Measurements from ENCODE around the gene SNUPN.
A peak's percentile ranks its signal among the peaks of the same experiment; 100 is the strongest.
"Not testable (repeated sequence)": the region's sequence is repeated elsewhere in the genome, so short reads cannot be mapped to it uniquely, and the experiment has no call there.

SNUPN gene

DNA sequence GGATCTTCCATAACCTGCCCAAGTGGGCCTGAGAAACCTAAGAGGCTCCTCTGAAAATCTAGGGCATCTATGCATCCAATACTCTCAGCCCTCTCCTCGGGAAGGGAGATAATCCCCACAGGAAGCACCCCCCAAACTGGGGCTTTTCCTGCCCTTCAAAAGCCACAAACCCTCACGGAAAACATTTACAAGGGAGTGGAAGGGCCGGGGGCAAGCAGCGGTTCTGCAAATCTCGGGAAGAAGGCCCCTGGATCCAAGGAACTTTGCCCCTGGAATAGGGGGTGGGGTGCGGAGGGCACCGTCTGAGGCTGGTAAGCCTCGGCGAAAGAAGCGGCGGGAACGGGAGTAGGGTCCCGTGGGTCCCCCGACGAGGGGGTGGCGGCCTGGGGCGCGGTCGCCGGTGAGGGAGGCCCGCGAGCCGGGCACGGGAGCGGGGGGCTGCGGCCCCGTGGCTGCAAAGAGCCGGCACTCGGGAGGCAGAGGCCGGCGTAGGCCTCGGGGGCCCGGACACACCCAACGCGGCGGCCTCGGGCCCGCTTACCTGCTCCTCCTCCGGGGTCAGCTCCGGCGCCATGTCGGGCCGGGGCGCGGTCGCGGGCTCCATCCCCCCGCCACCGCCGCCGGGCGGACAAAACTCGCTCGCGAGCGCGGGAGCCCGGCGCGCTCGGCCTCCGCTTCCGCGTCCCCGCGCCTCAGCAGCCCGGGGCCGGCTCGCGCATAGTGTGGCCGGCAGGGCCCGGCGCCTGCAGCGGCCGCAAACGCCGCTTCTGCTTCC is 47.2 kb downstream of the SNUPN start:
- DNase-seq = peak; percentile 15 to 21

- DNase-seq = no peak
Measured at GRCh38 chr15:75577401-75578172, 47.9 kb downstream of the SNUPN start.

DNA sequence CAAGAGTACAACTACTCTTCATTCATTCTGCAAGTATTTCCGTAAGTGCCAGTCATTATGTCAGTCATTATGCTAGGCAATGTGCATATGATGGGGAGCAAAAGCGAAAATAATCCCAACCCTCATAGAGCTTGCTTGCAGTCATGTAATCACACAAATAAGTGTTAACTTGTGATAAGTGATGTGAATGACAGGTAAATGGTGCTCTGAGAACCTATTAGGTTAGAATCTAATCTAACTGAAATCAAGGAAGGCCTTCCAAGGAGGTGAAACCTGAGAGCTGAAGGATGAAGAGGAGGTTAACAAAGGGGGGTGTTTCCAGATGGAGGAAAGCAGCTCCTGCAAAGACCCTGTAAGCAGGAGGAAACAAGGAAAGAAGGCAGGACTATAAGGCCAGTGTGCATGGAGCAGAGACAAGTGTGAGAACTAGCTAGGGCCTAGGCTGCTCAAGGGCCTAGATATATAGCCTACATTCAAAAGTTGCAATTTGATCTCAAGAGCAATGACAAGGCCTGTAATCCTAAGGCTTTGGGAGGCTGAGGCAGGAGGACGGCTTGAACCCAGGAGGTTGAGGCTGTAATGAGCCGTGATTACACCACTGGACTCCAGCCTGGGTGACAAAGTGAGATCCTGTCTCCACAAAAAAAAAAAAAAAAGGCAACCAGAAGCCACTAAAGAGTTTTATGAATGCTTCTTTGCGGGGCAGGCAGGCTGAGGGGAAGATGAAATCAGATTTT is 51.7 kb downstream of the SNUPN start:
- no peak for DNase-seq

GRCh38 chr15:75570126-75570845 is 55.2 kb downstream of the SNUPN start:
- no peak for DNase-seq

- DNase-seq = no peak
Measured at GRCh38 chr15:75565062-75565970, 60.2 kb downstream of the SNUPN start.

GRCh38 chr15:75561888-75562287 is 63.6 kb downstream of the SNUPN start:
- DNase-seq = no peak

- DNase-seq = not testable (repeated sequence)
Measured at GRCh38 chr15:75559360-75559759, 66.2 kb downstream of the SNUPN start.

GRCh38 chr15:75558955-75559354 is 66.6 kb downstream of the SNUPN start:
- DNase-seq = not testable (repeated sequence)

- no peak for DNase-seq
Measured at GRCh38 chr15:75554717-75555116, 70.8 kb downstream of the SNUPN start.

DNA sequence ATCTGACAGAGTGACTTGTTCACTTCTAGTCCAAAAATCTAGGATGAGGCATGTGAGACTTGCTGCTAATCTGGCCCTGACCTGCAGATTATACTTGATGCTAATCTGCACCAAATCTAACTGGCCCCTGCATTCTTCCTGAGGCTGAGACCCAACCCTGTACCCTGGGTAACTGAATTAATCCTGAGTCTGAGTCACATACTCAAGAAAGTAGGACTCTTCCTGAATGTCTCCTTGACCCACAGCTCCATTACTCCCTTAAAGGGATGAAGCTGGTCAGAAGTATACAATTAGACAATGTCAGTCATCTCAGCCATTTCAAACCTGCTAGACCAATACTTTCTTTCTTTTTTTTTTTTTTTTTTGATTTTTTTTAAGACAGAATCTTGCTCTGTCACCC is 71.9 kb downstream of the SNUPN start:
- no peak for DNase-seq

GRCh38 chr15:75551091-75551490 is 74.4 kb downstream of the SNUPN start:
- no peak for DNase-seq

Measured in stimulated activated CD4-positive, alpha-beta T cell treated with anti-CD3 and anti-CD28 coated beads, Interleukin-2, amount 100 ng/mL, for 48 hours (primary cell).